LNCAP (cell line): ENCODE data around the gene UBTD2.

Source experiments
- TF ChIP-seq, protein P1 (sequence below): fragments of 450-650 bp; IDR thresholded peaks from 2 replicates; pipeline ENCODE4 v1.5.1; 2017; ENCODE audit warnings: mild to moderate bottlenecking

The UBTD2 gene

GRCh38 chr5:172194985-172195774, 88.4 kb downstream of the UBTD2 start:
- TF ChIP-seq, protein P1, sequence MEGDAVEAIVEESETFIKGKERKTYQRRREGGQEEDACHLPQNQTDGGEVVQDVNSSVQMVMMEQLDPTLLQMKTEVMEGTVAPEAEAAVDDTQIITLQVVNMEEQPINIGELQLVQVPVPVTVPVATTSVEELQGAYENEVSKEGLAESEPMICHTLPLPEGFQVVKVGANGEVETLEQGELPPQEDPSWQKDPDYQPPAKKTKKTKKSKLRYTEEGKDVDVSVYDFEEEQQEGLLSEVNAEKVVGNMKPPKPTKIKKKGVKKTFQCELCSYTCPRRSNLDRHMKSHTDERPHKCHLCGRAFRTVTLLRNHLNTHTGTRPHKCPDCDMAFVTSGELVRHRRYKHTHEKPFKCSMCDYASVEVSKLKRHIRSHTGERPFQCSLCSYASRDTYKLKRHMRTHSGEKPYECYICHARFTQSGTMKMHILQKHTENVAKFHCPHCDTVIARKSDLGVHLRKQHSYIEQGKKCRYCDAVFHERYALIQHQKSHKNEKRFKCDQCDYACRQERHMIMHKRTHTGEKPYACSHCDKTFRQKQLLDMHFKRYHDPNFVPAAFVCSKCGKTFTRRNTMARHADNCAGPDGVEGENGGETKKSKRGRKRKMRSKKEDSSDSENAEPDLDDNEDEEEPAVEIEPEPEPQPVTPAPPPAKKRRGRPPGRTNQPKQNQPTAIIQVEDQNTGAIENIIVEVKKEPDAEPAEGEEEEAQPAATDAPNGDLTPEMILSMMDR, result no peak

DNA sequence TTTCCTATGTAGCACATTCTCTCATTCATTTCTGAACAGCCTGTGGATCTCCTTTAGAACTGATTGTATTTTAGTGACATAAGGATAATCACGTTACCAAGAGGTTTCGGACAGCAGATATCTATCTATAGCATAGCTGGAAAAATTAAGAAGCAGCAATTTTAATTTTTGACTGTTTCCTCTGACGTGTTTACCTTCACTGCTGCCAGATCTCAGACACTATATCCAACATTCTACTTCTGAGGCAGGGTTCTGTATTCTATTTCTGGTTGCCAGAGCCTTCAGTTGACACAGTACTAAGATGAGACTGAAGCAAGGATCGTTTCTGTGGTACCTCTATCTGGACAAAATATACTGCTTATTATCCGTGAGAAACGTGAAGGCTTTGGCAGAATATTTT, 89.7 kb downstream of the UBTD2 start, which contains the start of gene EFCAB9:
TSS of gene EFCAB9 (plus strand) at position 301 of the 400 bp plus-strand sequence. CDS start at position 302, 1 bp downstream.
- TF ChIP-seq, protein P1, result no peak

DNA sequence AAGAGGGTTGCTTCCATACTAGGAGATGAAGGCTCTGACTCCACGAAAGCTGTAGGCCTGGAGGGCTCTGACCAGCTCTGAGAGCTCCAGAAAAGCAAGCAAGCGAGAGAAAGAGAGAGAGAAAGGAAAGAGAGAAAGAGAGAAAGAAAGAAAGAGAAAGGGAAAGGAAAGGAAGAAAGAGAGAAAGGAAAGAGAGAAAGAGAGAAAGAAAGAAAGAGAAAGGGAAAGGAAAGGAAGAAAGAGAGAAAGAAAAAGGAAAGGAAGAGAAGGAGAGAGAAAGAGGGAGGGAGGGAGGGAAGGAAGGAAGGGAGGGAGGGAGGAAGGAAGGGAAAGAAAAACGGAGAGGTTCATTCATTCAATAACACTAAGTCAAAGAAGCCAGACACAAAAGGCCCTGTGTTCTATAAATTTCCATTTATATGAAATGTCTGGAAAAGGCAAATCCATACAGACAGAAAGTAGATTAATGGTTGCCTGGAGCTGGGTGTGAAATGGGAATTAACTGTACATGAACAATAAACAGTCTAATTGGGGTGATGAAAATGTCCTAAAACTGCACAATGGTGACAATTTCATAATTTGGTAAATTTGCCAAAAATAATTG, 93.8 kb downstream of the UBTD2 start:
- TF ChIP-seq, protein P1, result no peak

GRCh38 chr5:172188893-172189692, 94.5 kb downstream of the UBTD2 start:
- TF ChIP-seq, protein P1, result no peak

DNA sequence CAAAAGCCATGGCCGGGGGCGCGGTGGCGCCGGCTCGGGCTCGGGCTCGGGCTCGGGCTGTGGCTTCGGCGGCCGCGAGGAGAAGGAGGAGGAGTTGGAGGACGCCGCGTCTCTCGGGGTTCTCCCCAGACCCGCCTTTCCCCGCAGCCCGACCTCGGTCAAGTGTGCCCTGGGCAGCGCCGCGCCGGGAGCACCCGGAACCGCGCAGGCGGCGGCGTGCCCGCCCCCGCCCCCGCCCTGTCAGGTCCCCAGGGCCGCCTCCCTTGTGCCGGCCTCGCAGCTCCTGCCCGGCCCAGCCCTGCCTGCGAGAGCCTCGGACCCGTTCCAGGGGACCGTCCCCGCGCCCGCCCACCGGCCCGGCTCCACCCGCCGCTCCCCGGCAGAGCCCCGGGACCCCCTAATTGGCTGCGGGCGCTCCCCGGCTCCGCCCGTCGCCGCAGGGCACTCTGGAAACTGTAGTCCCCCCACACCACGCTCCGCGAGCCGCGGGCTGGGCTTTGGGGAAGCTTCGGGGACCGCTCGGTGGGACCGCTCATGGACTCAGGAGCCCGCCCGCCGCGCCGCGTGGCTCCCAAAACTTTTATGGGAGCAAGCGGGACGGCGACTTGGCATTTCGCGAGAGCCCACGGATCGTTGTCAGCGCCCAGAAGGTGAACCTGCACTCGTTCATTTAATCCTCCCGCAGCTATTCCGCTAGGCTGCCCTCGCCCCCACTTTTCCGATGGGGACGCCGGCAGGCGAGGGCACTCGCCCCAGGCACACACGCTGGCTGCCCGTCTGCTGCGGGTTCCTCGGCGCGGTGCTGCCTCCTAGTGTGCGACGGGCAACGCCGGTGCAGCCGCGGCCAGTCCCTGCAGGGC, 95.3 kb downstream of the UBTD2 start, which contains the start of gene STK10:
TSS of gene STK10 (minus strand) at position 192 of the 860 bp plus-strand sequence. CDS start at position 10, 182 bp downstream.
- TF ChIP-seq, protein P1, result peak; percentile 95

DNA sequence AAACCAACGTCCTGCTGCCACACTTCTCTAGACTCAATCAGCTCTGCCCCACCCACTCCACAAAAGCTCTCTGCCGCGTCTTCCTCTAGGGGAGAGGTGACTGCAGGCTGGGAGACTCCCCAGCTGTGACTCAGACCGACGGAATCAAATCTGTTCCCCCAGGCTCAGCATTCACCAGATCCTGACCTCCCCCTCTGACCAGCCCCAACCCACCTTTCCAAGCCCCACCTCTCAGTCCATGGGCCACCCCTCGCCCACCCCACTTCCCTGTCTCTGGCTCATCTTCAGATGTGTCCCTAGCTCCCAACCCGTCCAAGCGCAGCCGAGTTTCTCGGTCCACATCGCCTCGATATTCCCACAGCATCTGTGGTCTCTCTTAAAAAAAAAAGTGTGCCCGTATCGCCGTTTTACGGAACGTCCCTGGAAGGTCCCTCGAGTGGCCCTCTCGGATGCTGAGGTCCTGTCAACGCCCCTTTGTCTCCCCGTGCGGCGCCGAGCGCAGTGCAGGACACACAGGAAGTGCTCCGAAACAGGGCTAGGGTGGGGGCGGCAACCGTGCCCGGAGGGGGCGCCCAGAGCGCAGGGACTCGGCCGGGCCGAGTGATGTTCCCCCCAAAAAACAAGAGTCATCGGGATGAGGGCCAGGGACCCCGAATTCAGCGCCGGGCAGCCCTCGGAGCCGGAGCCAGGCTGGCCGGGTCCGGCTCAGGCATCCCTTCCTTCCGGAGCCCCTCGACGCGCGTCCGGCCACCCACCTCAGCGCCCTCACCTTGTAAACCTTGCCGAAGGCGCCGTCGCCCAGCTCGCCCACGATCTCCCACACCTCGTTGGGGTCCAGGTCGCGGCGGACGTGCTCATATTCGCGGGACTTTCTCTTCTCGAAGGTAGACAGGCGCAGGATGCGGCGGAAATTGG, 96.2 kb downstream of the UBTD2 start:
- TF ChIP-seq, protein P1, result no peak
